H54 (cell line): ENCODE results near the gene THRA.

Experiments
- DNase-seq: peaks from one replicate; pipeline ENCODE4 v3.0.0; 2011; ENCODE audit warnings: low spot score, mixed read lengths; ENCODE audit not compliant: insufficient read length
- FAIRE-seq: peaks from 3 replicates; lab custom pipeline; 2011; peaks lifted over from hg19 to GRCh38; lab: Jason Lieb, UNC
- POLR2A ChIP-seq: IDR thresholded peaks from 2 replicates; pipeline ENCODE4 v1.6.1; 2011; ENCODE audit warnings: low read depth, mild to moderate bottlenecking, low read length

THRA gene

GRCh38 chr17:40035162-40035559 lies 27.6 kb upstream of the THRA start:
- TF ChIP-seq POLR2A, result no peak
- FAIRE-seq, result no peak
- DNase-seq, result no peak

GRCh38 chr17:40038882-40039513 lies 23.8 kb upstream of the THRA start:
- DNase-seq (no peak), FAIRE-seq (no peak)
- no peak for TF ChIP-seq POLR2A

GRCh38 chr17:40041196-40041595 lies 21.6 kb upstream of the THRA start:
- DNase-seq (no peak), FAIRE-seq (no peak)
- TF ChIP-seq POLR2A, result no peak

- FAIRE-seq, result no peak
- TF ChIP-seq POLR2A, result no peak
- no peak for DNase-seq
These were observed 6.3 kb upstream of the THRA start for GRCh38 chr17:40056379-40057015.

- no peak for TF ChIP-seq POLR2A
- FAIRE-seq (no peak), DNase-seq (no peak)
These were observed 4.5 kb upstream of the THRA start for GRCh38 chr17:40058186-40058784.

- FAIRE-seq (no peak), DNase-seq (no peak)
- no peak for TF ChIP-seq POLR2A
These were observed 3.9 kb upstream of the THRA start for GRCh38 chr17:40058865-40059264.

- no peak for TF ChIP-seq POLR2A
- no peak for FAIRE-seq
- no peak for DNase-seq
These were observed 2.9 kb upstream of the THRA start for GRCh38 chr17:40059729-40060475.

GRCh38 chr17:40060887-40061608 lies 1.7 kb upstream of the THRA start:
- TF ChIP-seq POLR2A, result no peak
- no peak for FAIRE-seq
- no peak for DNase-seq

GRCh38 chr17:40061609-40062038 lies 1.1 kb upstream of the THRA start:
- FAIRE-seq, result no peak
- TF ChIP-seq POLR2A, result no peak
- no peak for DNase-seq

GRCh38 chr17:40063187-40063771 lies 514 bp downstream of the THRA start:
- TF ChIP-seq POLR2A, result peak; percentile 33; the same call in 1 of the 2 replicates
- FAIRE-seq (no peak), DNase-seq (no peak)

- DNase-seq (no peak), FAIRE-seq (no peak)
- no peak for TF ChIP-seq POLR2A
These were observed 1.3 kb downstream of the THRA start for GRCh38 chr17:40063901-40064531.

GRCh38 chr17:40064971-40065768 lies 2.4 kb downstream of the THRA start:
- DNase-seq, result no peak
- no peak for TF ChIP-seq POLR2A

More at GRCh38 chr17:40064971-40065768, 2.4 kb downstream of the THRA start:
- no peak for FAIRE-seq
